ENCODE measurements around the gene ABCD3.

ABCD3 gene

GRCh38 chr1:94528299-94528698, 110.1 kb downstream of the ABCD3 start:
- DNase-seq: no peak
- Histone ChIP-seq H3K9me3 (ENCODE audit: insufficient read depth, low read depth, low read length) (no peaks in the 10 kb centered on the region), H2BK12ac (ENCODE audit: low read length) (no peak overlapping the region), H3K4me2 (ENCODE audit: low read length) (no peak overlapping the region), H3K4ac (ENCODE audit: low read depth, low read length) (no peak overlapping the region), H2AFZ (ENCODE audit: insufficient read depth, low read length, poor library complexity) (no peak overlapping the region), H4K12ac (ENCODE audit: low read depth, low read length) (no peak overlapping the region), H2BK5ac (ENCODE audit: low read depth, low read length, poor library complexity) (no peak overlapping the region), H4K91ac (ENCODE audit: low read depth, low read length) (no peak overlapping the region), H3K9ac (ENCODE audit: low read length) (no peak overlapping the region), H3K4me3 (ENCODE audit: low read depth, low read length) (no peak overlapping the region), H3K79me1 (ENCODE audit: low read length) (no peaks in the 10 kb centered on the region), H3K4me1 (ENCODE audit: control insufficient read depth in 1 of 2, insufficient read depth in 2 of 2, low read length in 2 of 2) (peaks cover 0 to 8% of the 10 kb centered on the region in 2 experiments), H3K18ac (ENCODE audit: low read length) (no peak overlapping the region), H4K8ac (ENCODE audit: low read depth, low read length) (no peak overlapping the region), H3K23ac (ENCODE audit: low read length) (no peak overlapping the region), H2AK5ac (ENCODE audit: low read length) (no peak overlapping the region), H3K27ac (ENCODE audit: low read depth, low read length) (no peak overlapping the region), H2BK120ac (ENCODE audit: insufficient read depth, low read length, poor library complexity) (no peak overlapping the region), H3K79me2 (ENCODE audit: control insufficient read depth, insufficient read depth, low read length, poor library complexity) (no peaks in the 10 kb centered on the region), H3K14ac (ENCODE audit: low read length) (no peak overlapping the region), H3K27me3 (ENCODE audit: insufficient read depth, low read length) (no peaks in the 10 kb centered on the region), H3K36me3 (ENCODE audit: control insufficient read depth in 1 of 2, insufficient read depth in 2 of 2, low read length in 2 of 2) (peaks cover 17 to 32% of the 10 kb centered on the region in 2 experiments)
- WGBS (ENCODE audit: extremely low coverage, insufficient coverage, insufficient read length): no CpG with 5 or more reads among the region's 1 CpG

- Histone ChIP-seq H4K91ac (ENCODE audit: low read depth, low read length) (no peak overlapping the region), H3K27ac (ENCODE audit: low read depth, low read length) (no peak overlapping the region), H3K4me1 (ENCODE audit: control insufficient read depth in 1 of 2, insufficient read depth in 2 of 2, low read length in 2 of 2) (peaks cover 0 to 8% of the 10 kb centered on the region in 2 experiments), H2AFZ (ENCODE audit: insufficient read depth, low read length, poor library complexity) (no peak overlapping the region), H3K36me3 (ENCODE audit: control insufficient read depth in 1 of 2, insufficient read depth in 2 of 2, low read length in 2 of 2) (peaks cover 17 to 32% of the 10 kb centered on the region in 2 experiments), H2BK5ac (ENCODE audit: low read depth, low read length, poor library complexity) (no peak overlapping the region), H4K8ac (ENCODE audit: low read depth, low read length) (no peak overlapping the region), H3K79me1 (ENCODE audit: low read length) (no peaks in the 10 kb centered on the region), H3K23ac (ENCODE audit: low read length) (no peak overlapping the region), H2AK5ac (ENCODE audit: low read length) (no peak overlapping the region), H3K4ac (ENCODE audit: low read depth, low read length) (no peak overlapping the region), H3K79me2 (ENCODE audit: control insufficient read depth, insufficient read depth, low read length, poor library complexity) (no peaks in the 10 kb centered on the region), H4K12ac (ENCODE audit: low read depth, low read length) (no peak overlapping the region), H2BK12ac (ENCODE audit: low read length) (no peak overlapping the region), H3K27me3 (ENCODE audit: insufficient read depth, low read length) (no peaks in the 10 kb centered on the region), H3K4me3 (ENCODE audit: low read depth, low read length) (no peak overlapping the region), H3K18ac (ENCODE audit: low read length) (no peak overlapping the region), H3K4me2 (ENCODE audit: low read length) (no peak overlapping the region), H3K9ac (ENCODE audit: low read length) (no peak overlapping the region), H3K14ac (ENCODE audit: low read length) (no peak overlapping the region), H2BK120ac (ENCODE audit: insufficient read depth, low read length, poor library complexity) (no peak overlapping the region), H3K9me3 (ENCODE audit: insufficient read depth, low read depth, low read length) (no peaks in the 10 kb centered on the region)
- no peak for DNase-seq
- no CpG with 5 or more reads among the region's 5 CpGs for WGBS (ENCODE audit: extremely low coverage, insufficient coverage, insufficient read length)
Measured at GRCh38 chr1:94528826-94529225, 110.6 kb downstream of the ABCD3 start.

DNA sequence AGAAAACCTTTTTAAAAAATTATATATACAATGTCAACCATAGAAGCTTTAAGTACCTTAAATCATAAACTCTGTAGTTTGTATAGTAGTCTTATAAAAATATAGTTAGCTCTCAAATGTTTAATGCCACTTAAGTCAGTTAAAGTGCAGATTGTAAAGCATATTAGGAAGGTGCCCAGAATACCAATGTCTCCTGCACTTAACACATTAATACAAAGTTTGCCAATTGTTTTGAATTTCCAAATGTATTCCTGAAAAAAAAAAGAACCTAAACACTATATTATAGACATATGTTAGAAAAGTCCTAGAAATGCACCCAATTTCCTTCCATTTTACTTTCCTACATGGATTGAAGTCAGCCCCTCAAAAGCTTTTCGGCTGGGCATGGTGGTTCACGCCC, 111.2 kb downstream of the ABCD3 start:
- Histone ChIP-seq H3K79me1 (ENCODE audit: low read length) (no peaks in the 10 kb centered on the region), H4K8ac (ENCODE audit: low read depth, low read length) (no peak overlapping the region), H3K27me3 (ENCODE audit: insufficient read depth, low read length) (no peaks in the 10 kb centered on the region), H3K79me2 (ENCODE audit: control insufficient read depth, insufficient read depth, low read length, poor library complexity) (no peaks in the 10 kb centered on the region), H2BK5ac (ENCODE audit: low read depth, low read length, poor library complexity) (no peak overlapping the region), H2AK5ac (ENCODE audit: low read length) (no peak overlapping the region), H4K91ac (ENCODE audit: low read depth, low read length) (no peak overlapping the region), H3K27ac (ENCODE audit: low read depth, low read length) (no peak overlapping the region), H3K9ac (ENCODE audit: low read length) (no peak overlapping the region), H3K9me3 (ENCODE audit: insufficient read depth, low read depth, low read length) (no peaks in the 10 kb centered on the region), H3K23ac (ENCODE audit: low read length) (no peak overlapping the region), H3K4me2 (ENCODE audit: low read length) (no peak overlapping the region), H3K4me1 (ENCODE audit: control insufficient read depth in 1 of 2, insufficient read depth in 2 of 2, low read length in 2 of 2) (peaks cover 0 to 8% of the 10 kb centered on the region in 2 experiments), H3K18ac (ENCODE audit: low read length) (no peak overlapping the region), H3K14ac (ENCODE audit: low read length) (no peak overlapping the region), H2BK120ac (ENCODE audit: insufficient read depth, low read length, poor library complexity) (no peak overlapping the region), H2BK12ac (ENCODE audit: low read length) (no peak overlapping the region), H3K4me3 (ENCODE audit: low read depth, low read length) (no peak overlapping the region), H3K36me3 (ENCODE audit: control insufficient read depth in 1 of 2, insufficient read depth in 2 of 2, low read length in 2 of 2) (peaks cover 17 to 33% of the 10 kb centered on the region in 2 experiments), H2AFZ (ENCODE audit: insufficient read depth, low read length, poor library complexity) (no peak overlapping the region), H4K12ac (ENCODE audit: low read depth, low read length) (no peak overlapping the region), H3K4ac (ENCODE audit: low read depth, low read length) (no peak overlapping the region)
- no peak for DNase-seq
- no CpG with 5 or more reads among the region's 2 CpGs for WGBS (ENCODE audit: extremely low coverage, insufficient coverage, insufficient read length)

- no peak overlapping the region for H2AK5ac ChIP-seq (ENCODE audit: low read length)
- no peaks in the 10 kb centered on the region for H3K79me1 ChIP-seq (ENCODE audit: low read length)
- H4K8ac ChIP-seq (ENCODE audit: low read depth, low read length): no peak overlapping the region
Measured at GRCh38 chr1:94530373-94530878, 112.2 kb downstream of the ABCD3 start.

More at GRCh38 chr1:94530373-94530878, 112.2 kb downstream of the ABCD3 start:
- no peak overlapping the region for H2BK120ac ChIP-seq (ENCODE audit: insufficient read depth, low read length, poor library complexity)
- H3K14ac ChIP-seq (ENCODE audit: low read length): no peak overlapping the region
- WGBS (ENCODE audit: extremely low coverage, insufficient coverage, insufficient read length): no CpG with 5 or more reads among the region's 4 CpGs
- H3K4me1 ChIP-seq (ENCODE audit: control insufficient read depth in 1 of 2, insufficient read depth in 2 of 2, low read length in 2 of 2): peaks cover 0 to 8% of the 10 kb centered on the region in 2 experiments
- no peak overlapping the region for H4K12ac ChIP-seq (ENCODE audit: low read depth, low read length)
- H3K9ac ChIP-seq (ENCODE audit: low read length): no peak overlapping the region
- H3K27me3 ChIP-seq (ENCODE audit: insufficient read depth, low read length): no peaks in the 10 kb centered on the region
- H2BK12ac ChIP-seq (ENCODE audit: low read length): no peak overlapping the region
- H4K91ac ChIP-seq (ENCODE audit: low read depth, low read length): no peak overlapping the region
- H3K4me3 ChIP-seq (ENCODE audit: low read depth, low read length): no peak overlapping the region
- H3K4ac ChIP-seq (ENCODE audit: low read depth, low read length): no peak overlapping the region
- no peak overlapping the region for H3K18ac ChIP-seq (ENCODE audit: low read length)
- H3K23ac ChIP-seq (ENCODE audit: low read length): no peak overlapping the region
- no peak overlapping the region for H2AFZ ChIP-seq (ENCODE audit: insufficient read depth, low read length, poor library complexity)
- no peak overlapping the region for H3K4me2 ChIP-seq (ENCODE audit: low read length)
- no peak for DNase-seq
- no peak overlapping the region for H2BK5ac ChIP-seq (ENCODE audit: low read depth, low read length, poor library complexity)
- no peaks in the 10 kb centered on the region for H3K9me3 ChIP-seq (ENCODE audit: insufficient read depth, low read depth, low read length)
- H3K79me2 ChIP-seq (ENCODE audit: control insufficient read depth, insufficient read depth, low read length, poor library complexity): peaks cover 2% of the 10 kb centered on the region
- H3K36me3 ChIP-seq (ENCODE audit: control insufficient read depth in 1 of 2, insufficient read depth in 2 of 2, low read length in 2 of 2): peaks cover 23 to 43% of the 10 kb centered on the region in 2 experiments
- no peak overlapping the region for H3K27ac ChIP-seq (ENCODE audit: low read depth, low read length)

Measured in trophoblast cell (in vitro differentiated cells and primary cell).